Nephron progenitor cell (in vitro differentiated cells): ENCODE results near the gene P2RX1.

Experiments
- DNase-seq: peaks from one replicate; pipeline ENCODE4 v3.0.0; 2021
- H3K27ac Mint-ChIP-seq: 2 replicates; pipeline ENCODE4 v1.8.0; 2021; ENCODE audit warnings: mild to moderate bottlenecking, moderate library complexity, mixed read lengths
- H3K27me3 Mint-ChIP-seq: 2 replicates; pipeline ENCODE4 v1.8.0; 2021; ENCODE audit warnings: mild to moderate bottlenecking, low read depth, mixed read lengths; ENCODE audit not compliant: poor library complexity
- H3K36me3 Mint-ChIP-seq: 2 replicates; pipeline ENCODE4 v1.8.0; 2021; ENCODE audit warnings: low read depth, mixed read lengths
- H3K4me1 Mint-ChIP-seq: 2 replicates; pipeline ENCODE4 v1.8.0; 2021; ENCODE audit warnings: mixed read lengths
- H3K4me3 Mint-ChIP-seq: 2 replicates; pipeline ENCODE4 v1.8.0; 2021; ENCODE audit warnings: mild to moderate bottlenecking, moderate library complexity, mixed read lengths
- H3K9me3 Mint-ChIP-seq: 2 replicates; pipeline ENCODE4 v1.8.0; 2021; ENCODE audit warnings: mild to moderate bottlenecking, moderate library complexity, mixed read lengths
- TF ChIP-seq, protein P1 (sequence below): fragments of 200-600 bp; sonication (generic); IDR thresholded peaks from 2 replicates; pipeline ENCODE4 v1.5.0; 2021; ENCODE audit warnings: antibody characterized with exemption

P2RX1 gene

GRCh38 chr17:3882276-3882675 is 34.0 kb downstream of the P2RX1 start:
- Mint-ChIP-seq H3K9me3 (no peaks in the 10 kb centered on the region), H3K4me1 (peaks cover 26% of the 10 kb centered on the region), H3K4me3 (no peak overlapping the region), H3K27me3 (peaks cover 9% of the 10 kb centered on the region), H3K36me3 (no peaks in the 10 kb centered on the region), H3K27ac (no peak overlapping the region)
- no peak for DNase-seq
- TF ChIP-seq, protein P1, sequence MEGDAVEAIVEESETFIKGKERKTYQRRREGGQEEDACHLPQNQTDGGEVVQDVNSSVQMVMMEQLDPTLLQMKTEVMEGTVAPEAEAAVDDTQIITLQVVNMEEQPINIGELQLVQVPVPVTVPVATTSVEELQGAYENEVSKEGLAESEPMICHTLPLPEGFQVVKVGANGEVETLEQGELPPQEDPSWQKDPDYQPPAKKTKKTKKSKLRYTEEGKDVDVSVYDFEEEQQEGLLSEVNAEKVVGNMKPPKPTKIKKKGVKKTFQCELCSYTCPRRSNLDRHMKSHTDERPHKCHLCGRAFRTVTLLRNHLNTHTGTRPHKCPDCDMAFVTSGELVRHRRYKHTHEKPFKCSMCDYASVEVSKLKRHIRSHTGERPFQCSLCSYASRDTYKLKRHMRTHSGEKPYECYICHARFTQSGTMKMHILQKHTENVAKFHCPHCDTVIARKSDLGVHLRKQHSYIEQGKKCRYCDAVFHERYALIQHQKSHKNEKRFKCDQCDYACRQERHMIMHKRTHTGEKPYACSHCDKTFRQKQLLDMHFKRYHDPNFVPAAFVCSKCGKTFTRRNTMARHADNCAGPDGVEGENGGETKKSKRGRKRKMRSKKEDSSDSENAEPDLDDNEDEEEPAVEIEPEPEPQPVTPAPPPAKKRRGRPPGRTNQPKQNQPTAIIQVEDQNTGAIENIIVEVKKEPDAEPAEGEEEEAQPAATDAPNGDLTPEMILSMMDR = no peak

- no peaks in the 10 kb centered on the region for H3K36me3 Mint-ChIP-seq
- no peak overlapping the region for H3K4me3 Mint-ChIP-seq
- H3K27me3 Mint-ChIP-seq = peaks cover 9% of the 10 kb centered on the region
- DNase-seq = no peak
- TF ChIP-seq, protein P1 = no peak
- H3K27ac Mint-ChIP-seq = no peak overlapping the region
- peaks cover 13% of the 10 kb centered on the region for H3K4me1 Mint-ChIP-seq
- no peaks in the 10 kb centered on the region for H3K9me3 Mint-ChIP-seq
These were observed 35.3 kb downstream of the P2RX1 start for GRCh38 chr17:3880983-3881382.

DNA sequence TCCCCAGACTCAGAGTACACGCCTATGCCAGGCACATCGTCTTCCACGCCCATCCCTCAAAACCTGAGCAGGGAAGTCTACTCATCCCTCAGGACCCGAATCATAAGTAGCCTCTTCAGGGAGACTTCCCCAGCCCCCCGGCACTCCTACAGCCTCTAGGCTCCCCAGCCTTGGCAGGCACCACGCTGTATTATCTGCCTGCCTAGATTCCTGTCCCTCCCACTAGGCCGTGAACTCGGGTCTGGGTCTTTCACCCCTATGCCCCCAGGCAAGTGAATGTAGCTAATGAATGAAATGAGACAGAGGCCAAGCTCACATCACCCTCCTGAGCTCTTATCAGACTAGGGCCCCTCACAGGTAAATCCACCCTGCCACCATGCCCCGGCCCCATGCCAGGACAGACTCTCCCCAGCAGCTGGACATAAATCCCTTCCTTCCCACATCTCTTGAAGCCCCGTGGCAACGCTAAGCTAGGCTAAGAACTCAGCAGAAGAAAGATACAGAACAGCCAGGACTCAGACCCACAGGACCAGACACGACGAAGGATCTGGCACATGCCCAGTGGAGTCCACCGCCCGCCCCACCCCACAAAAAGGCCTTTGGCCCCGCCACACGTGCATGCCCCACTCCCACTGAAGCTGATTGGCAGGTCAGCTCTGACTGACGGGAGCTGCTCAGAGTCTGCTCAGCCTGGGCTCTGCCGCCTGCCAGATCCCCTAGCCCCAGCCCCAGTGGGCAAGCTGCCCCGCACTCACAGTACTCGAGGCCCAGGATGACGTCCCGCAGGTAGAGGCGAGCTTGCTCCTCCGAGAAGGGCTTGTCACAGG is 36.5 kb downstream of the P2RX1 start:
- no peak overlapping the region for H3K4me3 Mint-ChIP-seq
- peaks cover 13% of the 10 kb centered on the region for H3K4me1 Mint-ChIP-seq
- H3K36me3 Mint-ChIP-seq = peaks cover 8% of the 10 kb centered on the region
- H3K9me3 Mint-ChIP-seq = no peaks in the 10 kb centered on the region
- peak overlapping the region; percentile 58 for H3K27ac Mint-ChIP-seq
- H3K27me3 Mint-ChIP-seq = peaks cover 8% of the 10 kb centered on the region
- TF ChIP-seq, protein P1 = no peak
- DNase-seq = no peak

DNA sequence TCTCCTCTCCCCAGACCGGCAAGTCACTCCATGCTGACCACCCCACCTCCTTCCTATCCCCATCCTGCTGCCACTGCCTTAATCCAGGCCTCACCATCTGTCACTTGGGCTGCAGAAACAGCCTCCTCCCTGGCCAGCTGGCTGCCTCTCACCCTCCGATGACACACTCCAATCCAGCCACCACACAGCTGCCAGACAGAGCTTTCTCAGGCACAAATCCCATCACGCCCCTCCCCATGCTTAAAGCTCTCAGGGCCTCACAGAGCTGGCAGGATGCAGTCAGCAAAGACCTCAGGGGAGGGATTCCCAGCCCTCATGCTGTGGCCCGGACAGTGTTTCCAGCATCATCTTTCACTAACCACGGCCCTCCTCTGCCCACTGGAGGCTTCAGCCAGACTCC is 37.1 kb downstream of the P2RX1 start:
- Mint-ChIP-seq H3K4me3 (no peak overlapping the region), H3K4me1 (peaks cover 13% of the 10 kb centered on the region), H3K27ac (peak overlapping the region; percentile 58), H3K9me3 (no peaks in the 10 kb centered on the region), H3K36me3 (peaks cover 8% of the 10 kb centered on the region), H3K27me3 (peaks cover 4% of the 10 kb centered on the region)
- DNase-seq = peak; percentile 37
- TF ChIP-seq, protein P1 = no peak

DNA sequence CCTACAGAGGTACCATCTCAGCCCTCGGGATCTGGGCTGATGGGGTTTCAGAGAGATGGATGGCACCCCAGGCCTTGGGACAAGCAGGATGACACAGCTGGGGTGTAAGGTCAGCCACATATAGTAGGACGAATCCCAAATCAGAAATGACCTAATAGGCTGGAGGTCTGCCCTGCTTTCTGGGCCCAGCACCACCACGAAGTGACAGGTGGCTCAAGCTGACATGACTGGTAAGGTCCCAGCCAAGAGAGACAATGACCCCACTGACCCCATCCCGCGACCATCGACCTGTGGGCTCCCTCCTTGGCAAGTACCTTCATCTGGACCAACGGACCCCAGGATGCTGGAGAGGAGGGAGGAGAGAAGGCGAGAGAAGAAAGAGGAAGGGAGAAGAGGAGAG is 39.0 kb downstream of the P2RX1 start:
- Mint-ChIP-seq H3K36me3 (peaks cover 24% of the 10 kb centered on the region), H3K9me3 (peaks cover 4% of the 10 kb centered on the region), H3K27ac (no peak overlapping the region), H3K27me3 (no peaks in the 10 kb centered on the region), H3K4me3 (no peak overlapping the region), H3K4me1 (peaks cover 13% of the 10 kb centered on the region)
- no peak for DNase-seq
- TF ChIP-seq, protein P1 = no peak

DNA sequence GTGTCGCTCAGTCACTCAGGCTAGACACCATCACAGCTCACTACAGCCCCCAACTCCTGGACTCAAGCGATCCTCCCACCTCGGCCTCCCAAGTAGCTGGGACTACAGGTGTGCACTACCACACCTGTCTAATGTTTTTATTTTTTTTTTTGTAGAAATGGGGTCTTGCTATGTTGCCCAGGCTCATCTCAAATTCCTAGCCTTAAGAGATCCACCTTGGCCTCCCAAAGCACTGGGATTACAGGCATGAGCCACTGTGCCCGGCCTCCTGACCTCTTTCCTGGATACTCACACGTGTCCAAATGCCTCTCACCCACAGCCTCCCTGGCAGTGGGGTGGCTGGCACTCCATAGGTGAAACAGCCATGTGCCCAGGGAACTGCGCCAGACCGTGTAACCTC is 40.9 kb downstream of the P2RX1 start:
- peaks cover 3% of the 10 kb centered on the region for H3K27me3 Mint-ChIP-seq
- no peak overlapping the region for H3K4me3 Mint-ChIP-seq
- TF ChIP-seq, protein P1 = no peak
- H3K27ac Mint-ChIP-seq = no peak overlapping the region
- peaks cover 30% of the 10 kb centered on the region for H3K36me3 Mint-ChIP-seq
- H3K4me1 Mint-ChIP-seq = peaks cover 20% of the 10 kb centered on the region
- peaks cover 4% of the 10 kb centered on the region for H3K9me3 Mint-ChIP-seq
- no peak for DNase-seq
